ENCODE data around the gene SGCD.

Gene SGCD

DNA sequence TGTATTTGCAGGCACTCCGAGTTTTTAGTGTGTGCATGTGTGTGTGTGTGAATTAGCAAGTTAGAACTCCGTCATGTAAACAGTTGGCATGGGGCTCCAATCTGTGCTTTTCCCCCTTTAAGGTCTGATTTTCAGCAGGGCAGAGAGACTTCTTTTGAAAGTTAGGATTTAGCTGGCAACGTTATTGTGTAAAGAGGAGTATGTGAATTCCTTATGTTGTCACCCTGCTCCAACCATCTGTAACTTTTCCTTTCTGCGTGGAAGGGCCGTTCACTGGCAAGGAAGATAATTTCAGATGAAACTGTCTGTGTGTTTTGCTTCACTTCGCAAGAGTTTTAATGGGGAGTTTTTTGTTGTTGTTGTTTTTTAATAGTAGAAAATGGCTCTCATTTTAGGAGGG lies 332 bp downstream of the SGCD start:
- TF ChIP-seq, protein P1, sequence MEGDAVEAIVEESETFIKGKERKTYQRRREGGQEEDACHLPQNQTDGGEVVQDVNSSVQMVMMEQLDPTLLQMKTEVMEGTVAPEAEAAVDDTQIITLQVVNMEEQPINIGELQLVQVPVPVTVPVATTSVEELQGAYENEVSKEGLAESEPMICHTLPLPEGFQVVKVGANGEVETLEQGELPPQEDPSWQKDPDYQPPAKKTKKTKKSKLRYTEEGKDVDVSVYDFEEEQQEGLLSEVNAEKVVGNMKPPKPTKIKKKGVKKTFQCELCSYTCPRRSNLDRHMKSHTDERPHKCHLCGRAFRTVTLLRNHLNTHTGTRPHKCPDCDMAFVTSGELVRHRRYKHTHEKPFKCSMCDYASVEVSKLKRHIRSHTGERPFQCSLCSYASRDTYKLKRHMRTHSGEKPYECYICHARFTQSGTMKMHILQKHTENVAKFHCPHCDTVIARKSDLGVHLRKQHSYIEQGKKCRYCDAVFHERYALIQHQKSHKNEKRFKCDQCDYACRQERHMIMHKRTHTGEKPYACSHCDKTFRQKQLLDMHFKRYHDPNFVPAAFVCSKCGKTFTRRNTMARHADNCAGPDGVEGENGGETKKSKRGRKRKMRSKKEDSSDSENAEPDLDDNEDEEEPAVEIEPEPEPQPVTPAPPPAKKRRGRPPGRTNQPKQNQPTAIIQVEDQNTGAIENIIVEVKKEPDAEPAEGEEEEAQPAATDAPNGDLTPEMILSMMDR (IDR thresholded peaks at IDR 0.05), result no peak

DNA sequence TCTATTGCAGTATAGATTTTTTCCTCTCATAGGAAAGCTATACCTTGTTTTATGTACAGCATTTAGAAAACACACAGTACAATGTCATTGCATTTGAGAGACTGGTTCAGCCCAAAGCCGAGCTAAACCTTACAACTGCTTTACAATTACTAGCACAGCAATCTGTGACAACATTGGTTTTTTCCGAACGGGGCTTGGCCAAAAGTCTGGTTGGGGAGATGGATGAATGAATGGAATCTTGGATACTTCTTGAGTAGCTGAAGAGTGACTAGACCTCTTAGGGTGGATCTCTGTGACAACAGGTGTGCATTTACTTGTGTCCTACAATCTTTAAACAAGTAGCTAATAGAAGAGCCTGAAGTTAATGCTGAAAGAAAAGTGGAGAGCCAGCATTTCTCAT lies 1.2 kb downstream of the SGCD start:
- TF ChIP-seq, protein P1 (IDR thresholded peaks at IDR 0.05), result no peak

DNA sequence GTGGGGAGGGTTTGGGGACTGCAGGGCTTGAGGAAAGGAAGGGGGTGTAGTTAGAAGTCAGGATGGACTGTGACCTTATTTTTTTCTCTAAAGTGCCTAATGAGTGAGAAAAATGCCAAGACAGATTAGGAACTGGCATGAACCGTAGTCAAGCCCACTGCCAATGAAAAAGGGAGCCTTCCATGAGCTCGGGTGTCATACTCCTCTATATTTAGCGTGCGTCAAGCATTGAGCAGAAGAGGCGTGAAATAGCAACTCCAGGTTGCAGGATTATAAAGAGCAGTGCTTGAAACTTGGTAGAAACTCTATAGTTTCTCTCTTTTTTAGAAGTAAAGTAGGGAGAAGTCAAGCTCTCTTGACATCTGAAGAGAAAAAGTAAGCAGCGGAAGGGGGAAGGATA lies 1.8 kb downstream of the SGCD start:
- TF ChIP-seq, protein P1 (IDR thresholded peaks at IDR 0.05), result no peak

DNA sequence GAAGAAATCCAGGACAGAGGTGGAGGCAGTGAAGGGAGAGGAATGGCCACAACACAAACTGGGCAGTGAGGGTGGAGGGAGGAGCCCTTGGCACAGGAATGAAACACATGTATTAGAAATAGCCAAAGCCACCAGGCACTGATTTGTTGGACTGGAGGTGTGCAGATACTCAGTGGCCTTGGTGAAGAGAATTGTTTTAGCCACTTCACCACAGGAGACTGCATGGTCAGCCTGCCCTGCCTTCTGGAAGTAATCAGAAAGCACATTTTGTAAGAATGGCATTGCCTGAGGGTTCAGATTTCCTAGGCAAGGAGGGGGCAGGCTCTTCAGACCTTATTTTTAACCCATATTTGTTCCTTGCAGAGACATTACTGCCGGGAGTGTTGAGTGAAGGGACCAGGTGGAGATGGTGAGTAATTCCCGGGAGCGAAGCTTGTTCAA lies 2.2 kb downstream of the SGCD start:
- TF ChIP-seq, protein P1 (IDR thresholded peaks at IDR 0.05), result no peak

DNA sequence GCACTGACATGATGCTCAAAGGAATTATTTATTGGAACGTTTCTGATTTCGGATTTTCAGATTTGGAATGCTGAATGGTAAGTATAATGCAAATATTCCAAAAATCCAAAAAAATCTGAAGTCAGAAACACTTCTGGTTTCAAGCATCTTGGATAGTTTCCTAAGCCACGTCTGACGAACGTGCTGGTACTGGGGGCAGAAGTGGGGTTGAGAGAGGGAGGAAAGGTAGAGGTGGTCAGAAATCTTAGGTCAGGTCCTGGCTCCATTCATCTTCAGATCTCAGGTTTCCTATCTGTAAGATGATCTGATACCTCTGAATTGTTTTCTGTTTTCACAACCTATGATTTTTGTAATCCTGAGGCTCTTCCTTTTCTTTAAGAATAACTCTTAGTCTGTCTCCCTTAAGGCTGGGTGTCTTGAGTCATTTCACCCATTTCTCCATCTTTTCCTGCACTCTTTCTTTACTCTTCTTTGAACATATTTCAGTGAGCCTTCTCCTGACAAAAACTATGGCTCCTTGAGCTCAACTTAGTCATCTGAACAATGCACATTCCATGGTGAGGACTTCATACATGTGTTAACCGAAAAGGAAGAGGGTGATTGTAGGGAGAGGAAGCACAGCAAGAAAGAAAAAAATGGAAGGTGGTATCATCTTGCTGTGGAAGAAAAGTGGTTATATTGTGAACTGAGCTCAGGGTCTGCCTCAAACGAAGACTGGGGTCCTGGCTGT lies 3.3 kb downstream of the SGCD start:
- TF ChIP-seq, protein P1 (IDR thresholded peaks at IDR 0.05), result no peak

DNA sequence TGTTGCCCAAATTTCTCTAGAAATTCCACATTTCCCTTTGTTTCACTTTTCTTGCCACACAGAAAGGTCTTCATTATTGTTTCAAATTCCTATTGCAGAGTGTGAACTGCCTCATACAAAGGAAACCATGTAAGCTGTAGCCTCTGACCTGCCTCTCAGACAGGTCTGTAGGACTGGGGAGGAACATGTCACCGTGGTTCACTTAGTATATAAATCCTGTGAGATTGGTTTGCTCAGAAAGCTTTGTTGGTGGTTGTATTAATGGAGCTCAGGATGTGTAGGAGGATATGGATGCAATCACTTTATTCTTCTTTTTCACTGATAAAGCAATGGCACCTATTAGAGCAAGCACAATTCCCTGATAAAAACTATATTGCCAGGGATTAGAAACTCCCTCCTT lies 4.2 kb downstream of the SGCD start:
- TF ChIP-seq, protein P1 (IDR thresholded peaks at IDR 0.05), result no peak

DNA sequence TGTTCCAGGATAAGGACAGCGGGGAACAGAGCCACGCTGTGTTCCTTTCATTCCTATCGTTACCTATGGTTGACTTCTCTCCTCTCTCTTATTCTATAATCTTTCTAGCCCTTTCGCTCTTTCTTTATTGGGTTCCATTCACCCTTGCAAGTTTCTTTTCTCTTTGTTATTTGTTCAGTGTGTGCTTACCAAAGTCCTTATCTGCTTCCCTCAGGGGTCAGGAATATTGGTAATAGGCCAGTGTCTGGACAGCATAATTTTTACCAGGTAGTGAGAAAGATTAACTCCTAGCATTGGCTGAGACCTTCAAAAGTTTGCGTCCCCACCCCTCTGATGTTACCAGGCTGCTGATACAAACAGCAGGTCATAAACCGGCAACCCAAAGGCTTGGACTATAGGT lies 4.9 kb downstream of the SGCD start:
- TF ChIP-seq, protein P1 (IDR thresholded peaks at IDR 0.05), result no peak

DNA sequence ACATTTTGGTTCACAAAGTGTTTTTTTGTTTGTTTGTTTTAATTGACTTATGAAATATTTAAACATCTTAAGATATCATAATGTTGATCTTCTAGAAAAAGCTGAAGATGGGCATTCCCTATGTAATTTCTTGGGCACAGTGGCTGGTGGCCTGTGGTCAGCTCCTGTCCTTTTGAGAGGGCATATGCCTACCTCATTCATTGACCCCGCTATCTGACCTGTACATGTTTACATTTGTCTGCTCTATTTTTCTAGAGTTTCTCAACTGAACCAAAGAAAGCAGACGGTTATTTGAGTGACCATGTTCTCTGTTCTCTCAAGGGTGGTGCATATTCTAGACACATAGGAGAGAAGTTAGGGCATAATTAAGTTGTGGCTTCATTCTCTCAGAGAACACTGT lies 5.3 kb downstream of the SGCD start:
- TF ChIP-seq, protein P1 (IDR thresholded peaks at IDR 0.05), result no peak
